Smooth muscle cell (in vitro differentiated cells): ENCODE results near the gene ADAP1. TPM values are rescaled to one million over a fixed set of nuclear protein-coding genes. Genes with fewer than 3 reads are reported as not detected.

Experiments used
- DNase-seq: peaks from one replicate; lab custom pipeline; 2025; ENCODE audit not compliant: unreplicated experiment; lab: John Stamatoyannopoulos, UW
- H2AFZ ChIP-seq: fragments of 200-600 bp; sonication (generic); 2 replicates; pipeline ENCODE4 v1.6.0; 2016; ENCODE audit warnings: antibody characterized with exemption, low read depth, mild to moderate bottlenecking
- H3F3A ChIP-seq: fragments of 200-600 bp; sonication (generic); 2 replicates; pipeline ENCODE4 v1.6.0; 2017; ENCODE audit warnings: antibody characterized with exemption, low read depth
- H3K27ac ChIP-seq: fragments of 200-600 bp; sonication (generic); 2 replicates; pipeline ENCODE4 v1.5.1; 2016; ENCODE audit warnings: low read depth, mild to moderate bottlenecking
- H3K27me3 ChIP-seq: fragments of 200-600 bp; sonication (generic); 2 replicates; pipeline ENCODE4 v1.6.1; 2016; ENCODE audit warnings: low read depth, mild to moderate bottlenecking
- H3K36me3 ChIP-seq: fragments of 200-600 bp; sonication (generic); 2 replicates; pipeline ENCODE4 v1.5.1; 2016; ENCODE audit warnings: low read depth
- H3K4me1 ChIP-seq: fragments of 200-600 bp; sonication (generic); 2 replicates; pipeline ENCODE4 v1.5.1; 2016; ENCODE audit warnings: low read depth
- H3K4me2 ChIP-seq: fragments of 200-600 bp; sonication (generic); 2 replicates; pipeline ENCODE4 v1.6.0; 2016; ENCODE audit warnings: mild to moderate bottlenecking
- H3K4me3 ChIP-seq: fragments of 200-600 bp; sonication (generic); 2 replicates; pipeline ENCODE4 v1.5.1; 2016; ENCODE audit warnings: mild to moderate bottlenecking
- H3K79me2 ChIP-seq: fragments of 200-600 bp; sonication (generic); 2 replicates; pipeline ENCODE4 v1.6.0; 2016; ENCODE audit warnings: low read depth, mild to moderate bottlenecking
- H3K9ac ChIP-seq: fragments of 200-600 bp; sonication (generic); 2 replicates; pipeline ENCODE4 v1.6.0; 2016; ENCODE audit warnings: low read depth
- H3K9me3 ChIP-seq: fragments of 200-600 bp; sonication (generic); replicated peaks from 2 replicates; pipeline ENCODE4 v1.5.1; 2016; ENCODE audit warnings: low read depth
- H4K20me1 ChIP-seq: fragments of 200-600 bp; sonication (generic); 2 replicates; pipeline ENCODE4 v1.6.0; 2016; ENCODE audit warnings: low read depth
- CTCF ChIP-seq: fragments of 200-600 bp; sonication (generic); IDR thresholded peaks from 2 replicates; pipeline ENCODE4 v1.5.1; 2017; ENCODE audit warnings: borderline replicate concordance, mild to moderate bottlenecking, antibody characterized with exemption; ENCODE audit not compliant: insufficient read depth, poor library complexity, severe bottlenecking
- WGBS: methylation state at CpG from one replicate; pipeline ENCODE4 v1.1.7; 2016; ENCODE audit warnings: low lambda C conversion rate; 5-methylcytosine and 5-hydroxymethylcytosine counted together
- polyA plus RNA-seq: library from polyadenylated mRNA; unstranded; fragments of >200 nt; fragmentation: Nextera tagmentation; extraction: Ambion mirVana; gene quantifications from 2 replicates; pipeline ENCODE4 v1.2.1, GENCODE V29; 2016
- total RNA-seq: library from RNA; depleted of rRNA; stranded (reverse); fragments of >200 nt; gene quantifications from 2 replicates; pipeline ENCODE4 v1.2.3, GENCODE V29; 2014

Gene ADAP1
- total and polyA plus RNA-seq, 2 experiments from 2014 or later: 1.3 to 2.0 TPM

- DNase-seq: no peak
- Histone ChIP-seq H3K4me3 (no peak overlapping the region), H3K9me3 (no peaks in the 10 kb centered on the region), H3K36me3 (no peaks in the 10 kb centered on the region), H2AFZ (no peak overlapping the region), H3K27me3 (no peaks in the 10 kb centered on the region), H3K4me1 (no peaks in the 10 kb centered on the region), H4K20me1 (peaks cover 76% of the 10 kb centered on the region), H3K4me2 (no peak overlapping the region), H3F3A (no peaks in the 10 kb centered on the region), H3K79me2 (peaks cover 42% of the 10 kb centered on the region), H3K9ac (no peak overlapping the region), H3K27ac (no peak overlapping the region)
- WGBS: 96% methylated on average over 40 of the region's 40 CpGs
- no peak for TF ChIP-seq CTCF
Observed at GRCh38 chr7:886626-887487, 67.6 kb downstream of the ADAP1 start.

GRCh38 chr7:885893-886625, 68.4 kb downstream of the ADAP1 start:
- peaks cover 83% of the 10 kb centered on the region for H4K20me1 ChIP-seq
- H3K9ac ChIP-seq: no peak overlapping the region

GRCh38 chr7:885261-885892, 69.1 kb downstream of the ADAP1 start:
- Histone ChIP-seq H3K36me3 (no peaks in the 10 kb centered on the region), H3K27me3 (no peaks in the 10 kb centered on the region), H3F3A (no peaks in the 10 kb centered on the region), H3K4me3 (no peak overlapping the region), H4K20me1 (peaks cover 90% of the 10 kb centered on the region), H3K9me3 (no peaks in the 10 kb centered on the region), H3K27ac (no peak overlapping the region), H3K79me2 (peaks cover 56% of the 10 kb centered on the region), H2AFZ (no peak overlapping the region), H3K9ac (no peak overlapping the region), H3K4me2 (no peak overlapping the region), H3K4me1 (no peaks in the 10 kb centered on the region)
- TF ChIP-seq CTCF: no peak
- WGBS: 95% methylated on average over 16 of the region's 25 CpGs
- no peak for DNase-seq

More at GRCh38 chr7:885893-886625, 68.4 kb downstream of the ADAP1 start:
- Histone ChIP-seq H2AFZ (no peak overlapping the region), H3K9me3 (no peaks in the 10 kb centered on the region), H3K36me3 (no peaks in the 10 kb centered on the region), H3K27ac (no peak overlapping the region), H3F3A (no peaks in the 10 kb centered on the region), H3K4me1 (no peaks in the 10 kb centered on the region), H3K4me3 (no peak overlapping the region), H3K79me2 (peaks cover 50% of the 10 kb centered on the region), H3K4me2 (no peak overlapping the region), H3K27me3 (no peaks in the 10 kb centered on the region)
- 93% methylated on average over 30 of the region's 30 CpGs for WGBS
- TF ChIP-seq CTCF: no peak
- DNase-seq: no peak
